Tibial nerve (tissue), 4 donors: ENCODE data around the gene CACHD1. TPM values are rescaled to one million over a fixed set of nuclear protein-coding genes. Genes with fewer than 3 reads are reported as not detected.

Experiments
- DNase-seq, 2 donors: peaks; one replicate each; pipeline ENCODE4 v3.0.0-alpha.2; 2019; ENCODE audit warnings: low spot score in 2 of 2
- H3K27ac ChIP-seq, 4 donors: fragments of 200-600 bp; sonication (generic) in 3 of 4; one replicate each; pipeline ENCODE4 v1.5.1; 2017 to 2019; ENCODE audit warnings: mild to moderate bottlenecking in 1 of 4
- H3K27me3 ChIP-seq, 2 donors: fragments of 200-600 bp; sonication (generic) in 1 of 2; one replicate each; pipeline versions ENCODE4 v1.5.1 to v1.6.0; 2017 to 2019
- H3K36me3 ChIP-seq, 3 donors: fragments of 200-600 bp; sonication (generic); one replicate each; pipeline ENCODE4 v1.5.1; 2018 to 2019
- H3K4me1 ChIP-seq, 4 donors: fragments of 200-600 bp; sonication (generic) in 3 of 4; one replicate each; pipeline ENCODE4 v1.5.1; 2017 to 2019
- H3K4me3 ChIP-seq, 4 donors: fragments of 200-600 bp; sonication (generic) in 3 of 4; one replicate each; pipeline ENCODE4 v1.5.1; 2017 to 2019; ENCODE audit warnings: mild to moderate bottlenecking in 1 of 4, moderate library complexity in 1 of 4
- H3K9me3 ChIP-seq, 4 donors: fragments of 200-600 bp; sonication (generic) in 3 of 4; one replicate each; pipeline ENCODE4 v1.5.1; 2017 to 2019
- EP300 ChIP-seq, 2 donors: sonication (generic); formaldehyde crosslinking; IDR thresholded peaks; one replicate each; pipeline ENCODE4 v1.6.1; 2017; ENCODE audit warnings: antibody characterized with exemption in 2 of 2, mild to moderate bottlenecking in 1 of 2
- POLR2A ChIP-seq, 2 donors: fragments of 450-650 bp; IDR thresholded peaks; one replicate each; pipeline ENCODE4 v1.6.1; 2017; ENCODE audit warnings: antibody characterized with exemption in 2 of 2, mild to moderate bottlenecking in 2 of 2, moderate library complexity in 2 of 2
- WGBS, 2 donors: methylation state at CpG; one replicate each; pipeline ENCODE4 v1.1.5; 2018; 5-methylcytosine and 5-hydroxymethylcytosine counted together
- total RNA-seq, 4 donors: library from RNA; depleted of rRNA; stranded (reverse); fragments of >200 nt; gene quantifications; one replicate each; pipeline ENCODE4 v1.1.0, GENCODE V29; 2016
- TF ChIP-seq, protein P1 (sequence below), 5 experiments: fragments of 200-600 bp in 3 of 5; fragments of 450-650 bp in 2 of 5; sonication (generic) in 3 of 5; IDR thresholded peaks; one replicate each; pipeline ENCODE4 v1.5.1; 2016 to 2019; ENCODE audit warnings: antibody characterized with exemption in 5 of 5, mild to moderate bottlenecking in 3 of 5, moderate library complexity in 2 of 5

CACHD1 gene
- total RNA-seq, 4 donors from 2014 or later, result 7.4 to 15.9 (median 10.0) TPM

DNA sequence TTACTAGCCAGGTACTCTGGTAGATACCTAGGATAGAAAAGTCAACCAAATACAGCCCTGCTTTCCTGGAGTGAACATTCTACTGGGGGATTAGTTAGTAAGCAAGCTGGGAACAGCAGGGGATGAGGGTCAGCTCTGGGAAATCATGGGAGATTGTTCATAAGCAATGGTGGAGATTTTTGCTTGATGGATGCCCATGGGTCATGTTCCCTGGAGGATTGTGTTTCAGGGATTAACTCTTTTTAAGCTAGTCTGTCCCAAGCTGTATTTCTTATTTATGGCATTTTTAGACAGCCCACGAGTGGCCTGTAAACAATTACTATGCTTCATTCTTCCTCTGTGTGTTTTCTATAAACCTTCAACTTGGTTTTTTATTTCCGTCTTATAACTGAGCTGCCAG, 18.9 kb downstream of the CACHD1 start:
- Histone ChIP-seq H3K27me3 (peaks cover 0 to 18% of the 10 kb centered on the region in 2 donors), H3K27ac (no peak overlapping the region), H3K4me3 (no peak overlapping the region), H3K36me3 (no peaks in the 10 kb centered on the region), H3K4me1 (peaks cover 0 to 10% (median 2%) of the 10 kb centered on the region in 4 donors), H3K9me3 (no peaks in the 10 kb centered on the region)
- 64 to 71% methylated on average over 2 of the region's 2 CpGs for WGBS, 2 donors
- no peak for DNase-seq
- TF ChIP-seq POLR2A (IDR thresholded peaks at IDR 0.05), result no peak

DNA sequence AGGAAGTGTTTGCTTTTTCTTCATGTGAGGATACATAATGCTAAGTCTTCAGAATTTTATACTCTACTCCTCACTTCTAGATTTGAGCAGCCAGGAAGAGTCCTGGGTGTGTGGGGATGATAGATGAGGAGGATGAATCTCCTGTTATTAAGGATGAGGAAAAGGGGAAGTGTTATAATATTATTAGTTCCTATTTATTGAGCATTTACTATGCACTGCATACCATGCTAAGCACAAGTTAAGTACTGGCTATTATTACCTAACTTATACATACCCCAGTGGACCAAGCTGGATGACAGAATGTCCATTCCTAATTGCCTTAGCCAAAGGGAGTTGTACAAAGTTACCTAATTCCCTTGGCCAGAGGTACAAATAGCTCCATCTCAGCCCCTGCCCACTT, 19.8 kb downstream of the CACHD1 start:
- Histone ChIP-seq H3K4me1 (peaks cover 0 to 4% (median 2%) of the 10 kb centered on the region in 4 donors), H3K36me3 (no peaks in the 10 kb centered on the region), H3K27ac (no peak overlapping the region), H3K4me3 (no peak overlapping the region), H3K27me3 (peaks cover 0 to 18% of the 10 kb centered on the region in 2 donors), H3K9me3 (no peaks in the 10 kb centered on the region)
- no peak for DNase-seq
- no peak for TF ChIP-seq POLR2A (IDR thresholded peaks at IDR 0.05)
- TF ChIP-seq, protein P1, sequence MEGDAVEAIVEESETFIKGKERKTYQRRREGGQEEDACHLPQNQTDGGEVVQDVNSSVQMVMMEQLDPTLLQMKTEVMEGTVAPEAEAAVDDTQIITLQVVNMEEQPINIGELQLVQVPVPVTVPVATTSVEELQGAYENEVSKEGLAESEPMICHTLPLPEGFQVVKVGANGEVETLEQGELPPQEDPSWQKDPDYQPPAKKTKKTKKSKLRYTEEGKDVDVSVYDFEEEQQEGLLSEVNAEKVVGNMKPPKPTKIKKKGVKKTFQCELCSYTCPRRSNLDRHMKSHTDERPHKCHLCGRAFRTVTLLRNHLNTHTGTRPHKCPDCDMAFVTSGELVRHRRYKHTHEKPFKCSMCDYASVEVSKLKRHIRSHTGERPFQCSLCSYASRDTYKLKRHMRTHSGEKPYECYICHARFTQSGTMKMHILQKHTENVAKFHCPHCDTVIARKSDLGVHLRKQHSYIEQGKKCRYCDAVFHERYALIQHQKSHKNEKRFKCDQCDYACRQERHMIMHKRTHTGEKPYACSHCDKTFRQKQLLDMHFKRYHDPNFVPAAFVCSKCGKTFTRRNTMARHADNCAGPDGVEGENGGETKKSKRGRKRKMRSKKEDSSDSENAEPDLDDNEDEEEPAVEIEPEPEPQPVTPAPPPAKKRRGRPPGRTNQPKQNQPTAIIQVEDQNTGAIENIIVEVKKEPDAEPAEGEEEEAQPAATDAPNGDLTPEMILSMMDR (IDR thresholded peaks at IDR 0.05), result no peak
- no peak for TF ChIP-seq EP300 (IDR thresholded peaks at IDR 0.05)

DNA sequence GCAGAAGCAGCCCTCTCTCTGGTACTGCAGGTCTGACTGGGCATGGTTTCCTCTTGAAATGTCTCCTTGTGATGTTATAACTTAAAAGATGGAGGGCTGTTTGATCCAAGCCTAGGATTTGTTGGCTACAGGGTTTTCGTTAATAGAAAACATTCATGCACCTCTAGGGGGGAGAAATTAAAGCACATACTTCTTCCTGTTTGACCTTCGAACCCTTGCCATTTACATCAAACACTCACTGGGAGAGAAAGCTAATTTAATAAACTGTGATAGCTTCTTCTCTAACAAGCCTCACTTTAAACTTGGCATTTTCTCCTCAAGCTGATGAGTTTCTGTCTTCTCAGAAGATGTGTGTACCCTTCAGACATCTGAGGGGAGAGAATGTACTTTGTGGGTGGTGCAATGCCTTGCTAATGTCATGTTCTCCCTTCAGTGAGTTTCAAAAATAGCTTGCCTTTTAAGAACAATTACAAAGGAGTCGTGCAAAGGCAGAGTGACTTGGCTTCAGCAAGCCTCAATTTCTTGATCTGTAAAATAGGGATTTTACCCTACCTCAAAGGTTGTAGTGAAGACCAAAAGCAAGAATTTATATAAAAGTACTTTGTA, 20.4 kb downstream of the CACHD1 start:
- H3K9me3 ChIP-seq, result no peaks in the 10 kb centered on the region
- 68 to 87% methylated on average over 3 of the region's 3 CpGs for WGBS, 2 donors
- H3K27me3 ChIP-seq, result peaks cover 0 to 18% of the 10 kb centered on the region in 2 donors
- H3K4me1 ChIP-seq, result peaks cover 0 to 4% (median 0%) of the 10 kb centered on the region in 4 donors
- TF ChIP-seq EP300 (IDR thresholded peaks at IDR 0.05) (no peak), POLR2A (IDR thresholded peaks at IDR 0.05) (no peak)
- TF ChIP-seq, protein P1 (IDR thresholded peaks at IDR 0.05), result no peak
- no peak overlapping the region for H3K27ac ChIP-seq
- H3K36me3 ChIP-seq, result no peaks in the 10 kb centered on the region
- DNase-seq, result no peak
- H3K4me3 ChIP-seq, result no peak overlapping the region

DNA sequence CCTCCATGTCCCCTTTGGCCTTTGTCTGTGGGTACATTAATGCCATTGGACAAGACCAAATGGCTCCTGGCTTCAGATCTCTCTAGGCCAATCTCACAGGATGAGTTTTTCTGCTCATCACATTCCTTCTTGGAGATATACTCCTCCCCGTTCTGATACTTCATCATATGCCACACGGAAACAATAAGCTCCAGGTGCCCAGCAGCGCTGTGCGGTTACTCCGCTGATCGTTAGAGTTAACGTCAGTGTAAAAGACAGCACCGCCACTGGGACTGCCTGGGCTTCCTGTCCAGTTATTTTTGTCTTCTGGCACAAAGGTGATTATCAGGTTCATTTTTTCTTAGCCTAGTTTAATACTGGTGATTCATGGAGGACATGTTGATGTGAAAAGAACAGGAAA, 22.5 kb downstream of the CACHD1 start:
- WGBS, 2 donors, result 93% methylated on average over 8 of the region's 8 CpGs
- Histone ChIP-seq H3K27ac (no peak overlapping the region), H3K27me3 (peaks cover 0 to 18% of the 10 kb centered on the region in 2 donors), H3K9me3 (no peaks in the 10 kb centered on the region), H3K4me1 (peaks cover 0 to 5% (median 2%) of the 10 kb centered on the region in 4 donors), H3K36me3 (no peaks in the 10 kb centered on the region), H3K4me3 (no peak overlapping the region)
- TF ChIP-seq, protein P1 (IDR thresholded peaks at IDR 0.05), result no peak
- no peak for DNase-seq

DNA sequence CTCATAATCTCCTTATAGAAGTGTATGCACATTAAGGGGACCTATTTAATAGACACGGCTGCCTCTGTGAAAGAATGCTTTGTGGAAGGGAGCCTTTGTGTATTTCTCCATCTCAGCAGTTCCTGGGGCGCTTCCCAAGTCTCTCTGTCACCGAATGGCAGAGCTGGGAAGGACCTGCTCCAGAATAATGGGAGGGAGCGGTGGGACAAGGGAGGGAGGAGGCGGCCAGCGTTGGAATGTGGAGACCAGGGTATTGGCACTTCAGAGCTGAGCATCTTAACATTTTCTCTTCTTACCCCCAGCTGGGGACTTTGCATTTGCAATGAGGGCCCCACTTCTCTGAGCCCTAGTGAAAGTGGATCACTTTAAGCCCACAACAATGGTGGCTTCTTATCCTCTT, 23.9 kb downstream of the CACHD1 start:
- no peak overlapping the region for H3K4me3 ChIP-seq
- WGBS, 2 donors, result 43 to 60% methylated on average over 6 of the region's 6 CpGs
- no peak overlapping the region for H3K27ac ChIP-seq
- no peaks in the 10 kb centered on the region for H3K9me3 ChIP-seq
- DNase-seq, result no peak
- no peak for TF ChIP-seq EP300 (IDR thresholded peaks at IDR 0.05)
- TF ChIP-seq, protein P1 (IDR thresholded peaks at IDR 0.05), result no peak
- no peak for TF ChIP-seq POLR2A (IDR thresholded peaks at IDR 0.05)
- H3K4me1 ChIP-seq, result peaks cover 0 to 5% (median 2%) of the 10 kb centered on the region in 4 donors
- peaks cover 0 to 18% of the 10 kb centered on the region in 2 donors for H3K27me3 ChIP-seq
- no peaks in the 10 kb centered on the region for H3K36me3 ChIP-seq
